LoVo (cell line): Measurements from ENCODE around the gene STAT5A.
A peak's percentile ranks its signal among the peaks of the same experiment; 100 is the strongest.

Experiments used
- DNase-seq: peaks from one replicate; pipeline ENCODE4 v3.0.0-alpha.2; 2016; ENCODE audit warnings: low spot score

The STAT5A gene

DNA sequence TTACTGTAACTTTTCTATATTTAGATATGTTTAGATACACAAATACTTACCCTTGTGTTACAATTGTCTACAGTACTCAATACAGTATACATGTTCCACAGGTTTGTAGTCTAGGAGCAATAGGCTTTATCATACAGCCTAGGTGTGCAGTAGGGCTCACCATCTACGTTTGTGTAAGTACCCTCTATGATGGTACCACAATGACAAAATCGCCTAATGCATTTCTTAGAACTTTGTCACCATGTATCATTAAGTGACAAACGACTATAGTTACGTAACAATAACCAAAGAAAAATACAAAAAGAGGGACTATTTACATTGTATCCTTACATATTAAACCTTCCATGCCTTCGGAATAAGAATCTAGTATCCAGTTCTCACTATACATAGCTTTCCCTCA, 20.1 kb upstream of the STAT5A start:
- no peak for DNase-seq

DNA sequence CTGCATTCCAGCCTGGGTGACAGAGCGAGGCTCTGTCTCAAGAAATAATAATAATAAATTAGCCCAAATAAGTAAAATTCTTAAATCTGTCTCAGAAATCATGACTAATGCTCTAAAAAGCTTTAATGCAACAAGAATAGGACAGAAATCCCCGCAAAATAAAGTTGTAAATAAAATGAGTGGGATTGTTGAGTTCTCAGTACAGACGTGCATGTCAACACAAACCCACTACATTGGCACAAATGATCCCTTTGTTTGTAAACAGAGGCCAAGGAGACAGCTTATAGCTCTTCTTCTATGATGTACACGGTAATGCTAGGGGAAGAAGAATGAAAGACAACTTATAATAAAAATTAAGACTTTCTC, 18.1 kb upstream of the STAT5A start:
- no peak for DNase-seq

DNA sequence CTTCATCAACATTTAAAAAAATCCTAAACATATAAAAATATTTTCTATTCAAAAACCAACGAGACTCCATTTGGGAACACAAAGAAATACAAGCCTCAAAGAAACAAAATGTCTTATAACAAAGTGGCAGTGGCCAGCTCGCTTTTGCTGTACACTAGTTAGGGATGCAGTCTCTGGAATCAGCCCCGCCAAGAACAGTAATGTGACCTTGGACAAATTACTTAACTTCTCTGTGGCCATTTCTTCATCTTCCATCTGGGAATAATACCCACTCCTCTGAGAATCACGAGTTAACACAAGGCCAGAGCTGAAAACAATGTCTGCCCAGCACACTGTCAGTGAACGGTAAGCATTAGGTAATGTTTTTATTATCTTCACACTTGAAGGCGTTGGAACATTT, 17.7 kb upstream of the STAT5A start:
- DNase-seq = no peak

DNA sequence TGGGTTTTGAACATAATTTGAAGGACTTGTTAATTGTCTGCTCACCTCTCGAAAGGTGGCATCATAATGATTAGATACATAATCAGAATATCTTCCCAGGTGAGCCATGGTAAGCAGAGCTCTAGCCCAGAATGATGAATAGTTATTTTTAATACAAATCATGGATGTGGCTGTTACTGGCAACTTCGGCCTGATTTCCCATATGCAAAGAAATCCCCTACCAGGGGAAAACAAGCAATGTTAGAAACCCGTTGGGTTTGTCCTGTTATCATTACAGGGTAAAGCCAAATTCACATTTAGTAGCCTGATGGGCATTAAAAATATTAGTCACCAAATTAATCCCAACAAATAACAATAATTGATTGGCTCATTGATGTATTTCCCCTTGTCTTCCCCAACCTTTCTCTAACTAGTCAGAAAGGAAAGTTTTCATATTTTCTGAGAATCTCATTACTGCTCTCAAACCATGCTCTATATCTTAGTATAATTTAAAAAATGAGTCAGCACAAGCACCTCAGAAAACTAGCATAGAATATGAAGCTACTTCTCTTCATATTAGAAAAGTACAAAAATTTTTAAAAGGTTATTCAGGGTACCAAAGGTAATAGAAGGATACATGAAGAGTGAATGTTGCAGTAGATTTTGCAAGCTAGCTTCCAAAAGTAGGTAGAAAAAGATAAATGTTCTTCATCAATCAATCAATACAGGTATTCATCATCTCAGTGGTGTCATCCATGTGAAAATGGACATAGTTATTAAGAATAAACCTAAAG, 17.1 kb upstream of the STAT5A start:
- no peak for DNase-seq

DNA sequence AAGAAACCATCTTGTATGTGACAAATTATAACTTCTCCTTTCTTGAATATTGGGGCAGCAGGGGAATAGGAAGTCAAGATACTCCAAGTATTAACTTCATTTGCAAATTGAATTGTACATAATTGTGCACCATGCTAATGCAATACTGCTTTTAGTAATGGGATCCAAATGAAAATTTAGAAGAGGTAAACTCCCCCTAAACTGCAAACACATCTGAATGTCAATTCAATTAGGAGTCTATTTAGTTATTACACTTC, 16.6 kb upstream of the STAT5A start:
- no peak for DNase-seq

DNA sequence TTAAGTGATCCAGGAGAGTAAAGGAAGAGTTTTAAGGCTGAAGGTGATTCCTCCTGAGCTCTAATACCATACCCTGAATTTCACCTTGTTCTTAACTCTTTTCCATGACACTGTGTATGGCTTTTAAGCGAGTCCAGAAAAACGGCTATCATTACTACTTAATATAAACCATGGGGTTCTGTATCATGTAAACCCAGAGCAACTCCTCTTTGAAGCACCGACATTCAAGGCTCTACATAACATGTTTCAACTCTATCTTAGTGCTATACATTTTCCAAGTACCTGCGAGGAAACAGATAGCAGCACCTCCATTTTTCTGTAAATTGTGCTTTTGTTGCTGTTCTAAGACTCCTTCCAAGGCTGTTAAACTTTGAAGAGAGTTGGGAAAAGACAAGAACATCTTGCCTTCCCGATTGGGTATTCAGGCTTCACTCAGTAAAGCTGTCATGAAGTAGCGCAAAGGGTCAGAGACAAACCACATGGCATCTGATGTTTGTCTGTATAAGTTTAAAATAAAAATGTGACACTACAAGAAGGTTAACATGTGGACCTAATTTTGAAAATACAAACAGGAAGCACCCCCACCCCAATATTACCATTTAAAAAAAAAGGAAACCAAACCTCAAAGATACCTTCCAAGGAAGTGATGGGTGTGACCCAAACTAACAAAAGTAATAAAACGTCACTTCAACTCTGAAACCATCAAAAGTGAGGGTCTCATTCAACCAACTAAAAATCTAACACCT, 16.0 kb upstream of the STAT5A start:
- DNase-seq = no peak

DNA sequence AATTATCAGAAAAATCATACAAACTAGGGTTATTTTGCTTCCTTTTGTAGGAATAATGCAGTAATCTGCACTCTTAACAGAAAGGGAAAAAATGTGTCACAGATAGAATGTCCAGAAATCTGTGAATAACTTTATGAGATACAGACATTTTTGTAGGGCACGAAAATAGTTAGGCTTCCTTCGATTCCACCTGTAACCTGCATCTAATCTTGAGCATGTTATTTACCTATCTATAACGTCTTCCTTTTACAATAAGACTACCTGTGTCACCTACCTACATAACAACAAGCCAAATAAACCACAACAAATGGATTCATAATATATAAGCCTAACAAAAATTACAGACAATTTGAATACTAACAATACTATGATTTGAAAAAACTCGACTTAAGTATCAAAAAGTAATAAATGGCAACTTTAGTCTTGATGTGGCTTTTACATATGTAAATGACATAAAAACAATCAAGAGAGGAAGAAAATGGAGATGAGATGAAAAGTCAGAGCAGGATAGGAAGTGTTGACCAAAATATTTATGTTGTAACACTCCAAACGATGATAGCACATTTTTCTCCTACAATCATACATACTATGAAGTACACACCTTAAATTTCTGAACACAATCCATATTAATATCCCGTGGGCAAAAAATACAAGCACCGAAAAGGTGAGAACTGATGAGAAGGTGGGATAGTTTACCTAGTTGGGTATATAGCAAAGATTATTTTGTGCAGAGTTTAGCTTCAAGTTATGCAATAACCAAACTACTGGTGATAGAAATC, 14.6 kb upstream of the STAT5A start:
- DNase-seq = no peak

DNA sequence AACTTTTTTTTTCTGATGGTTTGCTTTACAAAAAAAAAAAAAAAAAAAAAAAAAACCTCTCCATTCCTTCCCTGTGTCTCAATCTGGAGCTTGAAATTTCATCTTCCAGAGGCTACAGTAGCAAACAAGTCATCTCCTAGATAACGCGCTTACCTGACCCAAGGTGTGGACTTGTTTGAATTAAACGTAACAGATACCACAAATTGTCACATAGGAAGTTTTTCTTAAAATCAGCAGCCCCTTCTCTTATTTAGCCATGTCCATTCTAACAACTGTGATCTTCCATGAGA, 14.1 kb upstream of the STAT5A start:
- DNase-seq = no peak

DNA sequence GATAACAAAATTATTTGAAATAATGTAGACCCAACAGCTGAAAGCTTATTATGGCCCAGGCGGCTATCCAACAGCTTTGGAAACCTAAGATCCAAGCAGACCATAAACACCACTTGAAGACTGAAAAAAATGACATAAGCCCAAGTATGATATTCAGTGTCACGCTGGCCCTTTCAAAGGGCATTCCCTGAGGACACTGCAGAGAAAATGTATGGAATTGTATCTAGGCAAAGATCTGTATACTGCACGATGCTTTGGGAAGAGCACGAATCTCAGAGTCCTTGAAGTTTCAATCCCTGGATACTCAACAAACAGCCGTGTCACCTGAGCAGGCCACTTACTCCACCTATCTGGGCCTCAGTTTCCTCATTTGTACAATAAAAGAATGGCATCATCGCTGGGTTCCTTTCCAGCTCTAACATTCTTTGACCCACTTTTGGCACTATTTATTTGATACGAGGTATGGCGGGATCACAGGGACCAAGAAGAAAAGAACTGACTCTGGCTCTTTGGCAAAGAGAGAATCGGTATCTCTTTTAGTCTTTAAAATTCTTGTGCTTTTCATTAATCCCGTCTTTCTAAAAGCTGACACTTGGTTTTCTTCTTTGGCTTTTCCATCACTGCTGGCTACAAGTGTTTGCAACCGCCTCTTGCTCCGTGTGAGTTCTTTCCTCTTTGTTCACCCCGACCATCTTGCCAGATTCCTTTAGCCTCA, 13.3 kb upstream of the STAT5A start:
- DNase-seq = no peak

DNA sequence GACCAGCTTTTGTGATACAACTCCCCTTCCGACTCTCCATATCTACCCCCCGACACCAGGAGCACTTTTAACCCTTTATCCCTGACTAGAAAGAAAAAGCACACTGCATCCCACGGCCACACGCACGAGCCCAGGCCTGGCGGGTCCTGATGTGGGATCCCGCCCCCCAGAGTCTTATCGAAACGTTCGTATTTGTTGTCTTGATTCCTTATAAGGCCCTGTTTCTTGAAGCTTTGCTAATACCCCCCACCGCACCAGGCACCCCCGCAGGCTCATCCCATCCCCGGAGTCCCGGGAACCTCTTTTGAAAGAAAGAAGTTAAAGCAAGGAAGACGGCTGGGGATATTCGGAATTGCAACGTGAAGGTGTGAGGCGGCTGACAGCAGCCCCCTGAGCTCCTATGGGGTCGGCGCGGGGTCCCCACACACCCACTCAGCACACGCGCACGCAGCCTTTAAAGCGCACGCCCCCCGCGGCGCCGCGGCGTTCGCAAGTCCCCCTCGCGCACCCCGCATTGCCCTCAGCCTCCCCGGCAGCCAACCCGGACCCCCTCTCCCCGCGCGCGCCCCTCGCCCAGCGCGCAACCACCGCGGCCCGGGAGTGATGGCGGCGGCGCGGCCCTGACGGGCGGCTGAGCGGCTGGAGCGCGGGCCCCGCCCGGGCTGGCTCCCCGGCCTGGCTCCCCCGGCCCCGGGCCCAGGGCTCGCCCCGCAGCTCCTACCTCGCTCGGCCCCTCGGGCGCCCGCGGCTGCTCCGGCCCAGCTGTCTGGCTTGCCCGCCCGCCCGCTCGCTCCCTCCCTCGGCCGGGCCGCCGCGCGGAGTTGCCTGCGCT, 12.6 kb upstream of the STAT5A start:
- DNase-seq = no peak

DNA sequence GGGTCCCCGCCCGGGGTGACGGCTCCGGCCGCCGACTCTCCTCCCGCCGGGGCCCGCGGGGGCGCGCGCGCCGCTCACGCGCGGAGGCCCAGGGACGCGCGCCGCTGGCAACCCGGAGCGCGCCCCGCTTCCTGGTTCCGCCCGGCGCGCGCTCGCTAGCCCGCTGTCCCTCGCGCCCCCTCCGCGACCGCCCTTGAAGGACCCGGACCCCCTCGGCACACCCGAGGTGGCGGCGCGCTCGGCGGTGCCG, 12.0 kb upstream of the STAT5A start, which contains the start of gene STAT5B:
Gene STAT5B, minus strand, starts transcription at position 33 of the 250 bp plus-strand sequence. CDS start 44,264 bp downstream, outside the sequence.
- DNase-seq = peak; percentile 59

DNA sequence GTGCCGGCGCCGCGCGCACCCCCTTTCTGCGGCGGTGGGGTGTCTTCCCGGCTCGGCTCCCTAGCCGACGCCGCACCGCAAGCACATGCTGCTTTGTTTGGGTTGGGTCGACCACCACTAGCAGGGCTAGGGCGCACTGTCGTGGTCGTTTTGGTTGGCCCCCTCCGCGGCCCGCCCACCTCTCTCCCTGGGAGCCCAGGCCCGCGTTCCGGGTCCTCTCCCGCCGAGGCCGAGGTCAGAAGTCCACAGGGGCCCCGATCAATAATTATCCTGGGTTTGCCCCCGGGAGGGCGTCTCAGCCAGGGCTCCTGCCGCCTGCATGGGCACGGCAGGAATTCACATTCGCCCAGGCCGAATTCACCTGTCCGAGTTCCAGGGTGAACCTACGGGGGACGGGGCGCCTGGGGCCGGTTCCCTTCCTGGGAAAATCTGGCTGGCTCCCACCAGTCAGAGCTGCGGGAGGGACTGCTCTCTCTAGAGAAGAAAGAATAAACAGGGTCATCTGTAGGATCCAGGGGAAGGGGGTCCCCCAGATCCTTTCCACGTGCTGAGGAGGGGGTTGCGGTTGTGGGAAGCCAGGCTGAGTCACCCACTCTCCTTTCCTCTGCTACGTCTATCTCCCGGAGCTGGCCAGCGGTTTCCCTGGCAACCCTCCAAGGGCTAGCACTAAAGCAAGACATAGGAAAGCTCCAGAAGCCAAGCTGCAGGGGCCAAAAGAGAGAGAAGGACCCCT, 11.5 kb upstream of the STAT5A start:
- no peak for DNase-seq

DNA sequence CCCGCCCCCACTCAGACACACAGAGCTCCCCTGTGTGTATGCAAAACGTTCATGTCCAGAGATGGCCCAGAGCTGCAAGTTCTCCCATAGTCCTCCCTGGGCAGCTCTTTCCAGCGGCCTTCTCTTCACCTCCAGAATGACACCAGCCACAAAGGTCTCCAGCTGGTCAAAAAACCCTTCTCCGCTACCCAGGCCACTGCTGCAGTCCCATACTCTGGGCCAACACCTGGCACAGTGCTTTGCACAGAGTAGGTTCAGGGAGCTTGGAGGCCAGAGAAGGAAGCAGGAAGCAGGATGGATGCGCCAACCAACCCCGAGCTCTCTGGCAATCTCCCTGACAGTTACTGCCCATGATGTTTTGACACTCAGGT, 11.0 kb upstream of the STAT5A start:
- no peak for DNase-seq

DNA sequence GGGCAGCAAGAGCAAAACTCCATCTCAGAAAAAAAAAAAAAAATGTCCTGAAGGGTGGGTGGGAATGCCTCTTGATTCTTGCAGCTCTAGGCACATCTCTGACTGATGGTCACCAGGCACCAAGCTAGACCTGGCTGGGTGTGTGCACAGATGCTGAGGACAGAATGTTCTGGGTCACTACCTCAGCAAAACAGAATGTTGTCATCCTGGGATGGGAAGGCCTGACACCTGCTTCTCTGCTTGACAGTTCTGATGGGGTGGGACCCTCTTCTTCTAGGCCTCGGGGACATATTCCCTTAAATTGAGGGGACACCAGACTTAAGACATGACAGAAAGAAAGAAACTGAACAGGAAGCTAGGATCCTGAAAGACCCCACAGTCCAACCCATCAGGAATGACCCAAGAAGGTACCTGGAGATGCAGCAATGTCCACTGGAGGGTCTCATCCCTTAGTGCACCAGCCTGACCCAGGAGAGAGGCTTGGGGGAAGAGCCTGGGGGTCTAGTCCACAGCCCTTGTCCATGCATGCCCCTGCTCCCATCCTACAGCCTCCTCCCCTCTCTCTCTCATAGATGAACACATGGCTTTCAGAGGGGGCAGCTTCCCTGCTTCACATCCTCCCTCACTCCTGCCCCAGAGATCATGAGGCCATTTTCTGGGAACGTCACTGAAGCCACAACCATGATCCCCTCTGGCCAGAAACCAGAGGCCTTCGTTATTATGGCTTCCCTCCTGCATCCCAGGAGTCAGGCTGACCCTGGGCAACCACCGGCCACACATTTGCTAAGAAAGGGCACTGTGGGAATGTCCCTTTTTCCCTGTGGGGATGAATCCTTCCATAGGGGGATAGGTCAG, 8.3 kb upstream of the STAT5A start:
- DNase-seq = no peak

DNA sequence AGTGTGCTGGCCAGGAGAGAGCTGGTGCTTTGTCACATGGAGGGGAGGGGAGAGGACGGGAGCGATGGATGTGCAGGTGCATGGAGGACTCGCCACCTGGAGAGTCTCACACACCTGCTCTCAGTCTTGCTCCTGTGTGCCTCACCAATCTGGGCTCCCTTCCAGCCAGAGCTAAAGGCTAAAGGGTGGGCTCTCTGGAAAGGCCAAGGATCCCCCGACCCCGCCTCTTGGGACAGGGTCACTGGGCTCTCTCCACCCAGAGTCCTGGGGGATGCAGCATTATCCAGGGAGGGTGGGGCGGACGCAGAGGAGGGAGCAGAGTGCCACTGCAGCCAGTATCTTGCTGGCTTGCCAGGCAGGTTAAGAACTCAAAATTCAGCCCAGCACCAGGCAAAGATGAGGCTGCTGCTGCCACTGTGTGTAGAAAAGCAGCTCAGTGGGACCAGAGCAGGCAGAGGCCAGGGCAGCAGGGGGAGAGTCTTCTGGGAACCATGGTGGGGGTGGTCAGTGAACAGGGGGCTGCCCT, 6.7 kb upstream of the STAT5A start:
- no peak for DNase-seq

DNA sequence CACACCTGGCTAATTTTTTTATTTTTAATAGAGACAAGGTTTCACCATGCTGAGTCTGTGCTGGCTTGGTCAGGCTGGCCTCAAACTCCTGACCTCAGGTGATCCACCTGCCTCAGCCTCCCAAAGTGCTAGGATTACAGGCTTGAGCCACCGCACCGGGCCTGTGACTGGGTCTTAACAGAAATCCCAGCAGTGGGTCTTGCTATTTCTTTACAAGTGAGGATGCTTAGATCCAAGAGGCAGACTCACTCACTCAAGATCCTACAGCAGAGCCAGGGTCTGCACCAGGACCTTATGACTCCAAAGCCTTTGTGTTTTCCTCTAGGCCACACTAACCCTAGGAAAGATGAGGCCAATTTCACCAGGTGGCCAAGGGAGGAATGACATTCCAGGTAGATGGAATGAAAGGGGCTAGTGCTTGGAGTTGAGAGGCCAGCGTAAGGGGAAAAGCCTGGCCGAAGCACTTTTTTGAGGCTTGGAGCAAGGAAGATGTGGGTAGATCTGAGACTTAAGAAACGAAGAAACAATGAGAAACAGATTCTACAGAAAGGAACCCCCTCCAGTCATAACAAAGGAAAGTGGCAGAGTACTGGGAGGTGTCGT, 5.7 kb upstream of the STAT5A start:
- DNase-seq = no peak

DNA sequence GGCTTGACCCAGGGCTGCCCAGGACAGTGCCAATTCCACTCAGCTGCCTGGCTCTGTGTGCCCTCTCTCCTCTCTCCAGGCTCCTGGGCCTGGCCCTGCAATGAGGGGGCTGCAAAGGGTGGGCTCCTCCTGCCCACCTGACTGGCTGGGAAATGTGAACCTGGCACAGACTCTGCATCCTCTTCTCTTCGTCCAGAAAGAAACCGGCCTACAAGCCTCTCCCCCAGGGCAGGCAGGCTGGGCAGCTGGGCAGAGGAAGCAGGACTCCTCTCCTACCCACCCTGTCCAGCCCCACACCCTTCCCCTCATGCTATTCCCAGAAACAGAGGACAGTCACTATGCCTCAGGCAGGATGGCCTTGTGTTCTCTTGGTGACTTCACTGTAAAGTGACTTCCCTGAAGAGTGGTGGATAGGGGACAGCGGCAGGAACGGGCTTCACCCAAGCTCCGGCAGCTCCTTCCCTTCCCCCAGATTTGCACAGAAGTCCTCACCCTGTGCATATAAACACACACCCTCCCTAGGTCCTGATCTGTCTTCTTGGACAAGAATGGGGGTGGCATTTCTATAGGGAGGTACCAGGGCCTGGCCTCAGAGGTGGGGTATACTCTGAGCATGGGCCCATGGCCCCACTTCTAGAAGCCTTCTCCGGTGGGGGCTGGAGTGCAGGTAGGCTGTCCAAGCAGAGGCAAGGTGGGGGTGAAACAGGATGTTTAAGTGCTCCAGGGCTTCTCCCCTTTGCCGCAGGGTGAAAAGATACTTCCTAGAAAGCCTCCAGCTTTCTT, 4.9 kb upstream of the STAT5A start:
- DNase-seq = no peak

DNA sequence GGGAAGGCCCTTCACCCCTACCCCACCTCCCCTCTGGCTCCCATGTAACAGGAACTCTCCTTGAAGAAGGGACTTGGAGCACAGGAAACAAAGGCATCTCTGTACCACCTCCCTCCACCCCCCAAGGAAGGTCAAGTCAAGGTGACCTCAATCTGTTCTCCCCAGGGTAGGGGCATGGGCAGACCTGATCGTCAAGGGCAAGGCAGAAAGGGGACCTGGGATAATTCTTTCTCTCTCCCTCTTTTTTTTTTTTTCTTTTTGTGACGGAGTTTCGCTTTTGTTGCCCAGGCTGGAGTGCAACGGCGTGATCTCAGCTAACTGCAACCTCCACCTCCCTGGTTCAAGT, 4.3 kb upstream of the STAT5A start:
- no peak for DNase-seq

DNA sequence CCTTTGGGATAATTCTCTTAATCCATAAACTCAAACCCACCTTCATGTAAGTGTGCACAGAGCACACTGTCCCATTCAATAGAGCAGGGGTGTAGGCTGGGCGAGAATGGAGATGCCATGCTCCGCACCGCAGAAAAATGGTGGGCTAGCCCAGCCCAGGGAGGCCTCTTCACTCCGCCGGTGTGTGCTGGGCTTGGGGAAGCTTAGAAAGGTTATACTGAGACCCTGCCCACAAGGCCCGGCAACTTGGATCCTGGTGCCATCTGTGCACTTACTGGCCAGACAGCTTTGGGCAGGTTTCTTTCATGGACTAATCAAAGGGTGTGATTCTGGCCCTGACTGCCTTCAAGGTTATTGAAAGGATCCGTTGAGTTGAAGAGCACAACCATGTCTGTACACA, 3.7 kb upstream of the STAT5A start:
- DNase-seq = no peak
